CD4-positive, alpha-beta T cell treated with Interferon gamma for 1 hour (primary cell): ENCODE data around the gene KLHL7.
"Not testable (repeated sequence)": the region's sequence is repeated elsewhere in the genome, so short reads cannot be mapped to it uniquely, and the experiment has no call there.

ENCODE experiments used
- DNase-seq: peaks from one replicate; pipeline ENCODE4 v3.0.0-alpha.2; 2020

Gene KLHL7

DNA sequence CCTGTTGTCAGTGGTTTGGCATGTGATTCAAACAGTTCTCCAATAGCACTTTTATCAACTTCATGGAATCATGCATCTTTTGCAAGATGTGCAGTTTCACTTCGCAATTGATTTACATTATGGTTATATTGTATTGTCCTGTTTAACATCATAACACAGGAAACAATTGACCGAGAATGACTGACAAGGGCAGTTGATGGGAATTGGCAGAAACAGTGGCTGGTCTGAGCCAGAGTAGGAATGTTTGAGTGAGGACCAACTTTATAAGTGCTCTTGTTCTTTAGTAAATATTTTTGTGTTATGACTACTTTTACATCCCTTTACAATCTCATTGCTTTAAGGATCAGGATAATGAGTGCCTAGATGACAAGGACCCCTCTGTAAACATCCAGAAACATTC is 2.2 kb downstream of the KLHL7 start:
- no peak for DNase-seq

DNA sequence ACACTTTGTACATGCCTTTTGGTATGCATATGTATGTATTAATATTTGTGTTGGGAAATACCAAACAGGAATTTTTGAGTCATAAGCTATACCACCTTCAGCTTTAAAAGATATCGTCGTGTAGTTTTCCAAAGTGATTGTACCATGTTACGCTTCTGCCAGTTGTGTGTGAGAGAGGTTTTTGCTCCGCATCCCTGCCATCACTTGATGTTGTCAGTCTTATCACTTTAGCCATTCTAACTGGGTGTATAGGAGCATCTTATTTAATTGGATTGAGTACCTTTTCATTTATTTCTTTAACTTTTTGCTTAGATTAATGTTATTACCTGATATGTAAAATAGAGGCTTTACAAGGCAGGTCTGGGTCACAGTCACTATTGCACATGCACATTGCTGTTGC is 3.4 kb downstream of the KLHL7 start:
- no peak for DNase-seq

DNA sequence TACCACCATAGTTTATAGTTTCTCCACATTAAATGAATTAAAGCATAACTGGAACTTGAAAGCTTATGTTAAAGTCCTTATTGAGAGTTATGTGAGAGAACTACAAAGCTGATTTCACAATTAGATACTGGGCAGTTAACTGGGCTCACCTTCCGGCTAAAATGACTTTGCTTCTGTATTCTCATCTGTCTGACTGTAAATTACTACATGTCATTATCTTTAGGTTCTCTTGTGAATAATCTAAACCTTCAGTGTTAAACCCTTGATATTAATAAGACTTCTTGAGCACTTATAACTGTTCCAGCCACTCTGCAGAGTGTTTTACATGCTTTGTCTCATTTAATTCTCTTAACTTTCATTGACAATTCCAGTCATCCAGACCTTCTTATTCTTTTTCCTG is 3.9 kb downstream of the KLHL7 start:
- no peak for DNase-seq

DNA sequence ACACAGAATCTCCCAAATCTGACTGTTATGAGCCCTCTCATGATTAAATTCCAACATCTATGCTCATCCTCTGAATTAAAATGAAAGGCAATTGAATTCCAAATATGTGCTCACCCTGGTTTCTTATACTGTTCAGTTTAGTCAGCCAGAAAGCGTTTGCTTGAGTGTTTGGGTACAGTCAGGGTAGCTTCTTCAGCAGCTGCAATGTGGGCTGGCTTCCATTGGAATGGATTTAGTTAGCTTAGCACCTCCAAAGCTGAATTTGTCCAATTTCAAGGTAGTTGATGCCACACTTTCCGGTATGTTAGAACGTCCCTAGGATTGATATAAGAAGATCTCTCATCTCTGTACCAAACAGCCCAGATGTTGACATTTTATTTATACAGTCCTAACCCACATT is 9.3 kb downstream of the KLHL7 start:
- DNase-seq: no peak

DNA sequence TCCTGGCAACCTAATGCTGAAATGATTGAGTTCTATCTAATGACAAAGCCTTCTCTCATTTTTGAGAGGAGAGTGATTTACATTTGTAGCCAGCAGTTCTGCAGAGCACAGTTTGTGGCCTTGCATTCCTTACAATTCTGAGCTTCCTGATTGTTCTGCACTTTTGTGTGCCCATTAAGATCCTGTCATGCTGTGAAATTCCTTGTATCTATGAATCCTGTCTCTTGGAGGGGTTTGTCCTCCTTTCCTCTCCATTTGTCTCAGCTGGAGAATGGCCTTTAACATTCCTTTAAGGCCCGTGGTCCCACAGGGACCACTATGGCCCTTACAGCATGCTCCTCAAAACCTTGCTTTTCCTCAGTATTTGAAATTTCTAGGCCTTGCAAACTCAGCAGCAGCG is 10.4 kb downstream of the KLHL7 start:
- DNase-seq: no peak

DNA sequence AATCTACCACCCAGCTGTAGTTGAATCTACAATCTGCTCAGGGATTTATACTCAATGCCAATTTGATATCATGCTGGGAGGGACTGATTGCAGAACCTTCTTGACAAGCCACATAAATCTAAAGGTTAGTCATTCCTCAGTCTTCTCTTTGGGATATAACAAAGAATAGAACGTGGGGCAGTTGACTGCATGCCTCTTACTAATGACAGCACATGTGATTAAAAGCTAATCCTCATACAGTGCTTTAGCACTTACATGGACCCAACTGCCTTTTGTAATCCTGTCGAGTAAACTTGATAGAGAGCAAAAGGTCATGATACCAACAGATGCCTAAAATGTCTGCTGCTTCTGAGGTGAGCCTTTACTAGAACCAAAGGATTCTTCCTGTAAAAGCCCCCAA is 12.3 kb downstream of the KLHL7 start:
- DNase-seq: no peak

DNA sequence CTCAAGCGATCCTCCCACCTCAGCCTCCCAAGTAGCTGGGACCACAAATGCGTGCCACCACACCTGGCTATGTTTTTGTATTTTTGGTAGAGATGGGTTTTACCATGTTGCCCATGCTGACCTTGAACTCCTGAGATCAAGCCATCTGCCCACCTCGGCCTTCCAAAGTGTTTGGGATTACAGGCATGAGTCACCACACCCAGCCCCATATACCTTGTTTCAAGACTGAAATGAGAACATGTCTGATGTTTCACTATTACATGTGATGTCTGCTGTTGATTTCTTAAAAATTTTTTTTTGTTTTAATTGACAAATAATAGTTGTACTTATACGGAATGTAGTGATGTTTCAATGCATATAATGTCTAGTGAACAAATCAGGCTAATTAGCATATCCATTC is 14.5 kb downstream of the KLHL7 start:
- no peak for DNase-seq

DNA sequence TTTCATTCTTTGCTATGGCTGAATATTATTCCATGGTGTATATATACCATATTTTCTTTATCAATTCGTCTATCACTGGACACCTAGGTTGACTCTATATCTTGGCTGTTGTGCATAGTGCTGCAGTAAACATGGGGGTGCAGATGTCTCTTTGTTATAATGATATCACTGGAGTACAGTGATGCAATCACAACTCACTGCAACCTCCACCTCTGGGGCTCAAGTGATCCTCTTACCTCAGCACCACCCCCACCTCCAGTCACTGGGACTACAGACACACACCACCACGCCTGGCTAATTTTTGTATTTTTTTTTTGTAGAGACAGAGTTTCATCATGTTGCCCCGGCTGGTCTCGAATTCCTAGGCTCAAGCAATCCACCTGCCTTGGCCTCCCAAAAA is 15.6 kb downstream of the KLHL7 start:
- no peak for DNase-seq

DNA sequence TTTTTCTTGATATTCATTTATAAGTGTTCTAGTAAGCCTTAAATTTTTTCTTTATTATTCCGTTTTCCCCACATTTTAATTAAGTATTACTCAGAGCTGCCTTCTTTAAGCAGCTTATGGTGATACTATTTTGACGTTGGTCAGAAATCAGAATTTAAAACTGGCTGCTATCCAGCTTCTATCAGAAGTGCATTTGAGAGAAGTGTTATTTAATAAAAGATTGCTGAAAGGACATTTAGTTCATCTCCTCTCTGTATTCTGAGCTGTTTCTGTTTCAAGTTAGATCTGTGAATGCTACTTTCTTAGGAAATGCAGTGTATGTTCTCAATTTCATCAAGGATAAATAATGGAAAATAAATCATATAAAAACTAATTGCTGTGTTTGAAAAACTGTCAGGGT is 17.4 kb downstream of the KLHL7 start:
- DNase-seq: no peak

DNA sequence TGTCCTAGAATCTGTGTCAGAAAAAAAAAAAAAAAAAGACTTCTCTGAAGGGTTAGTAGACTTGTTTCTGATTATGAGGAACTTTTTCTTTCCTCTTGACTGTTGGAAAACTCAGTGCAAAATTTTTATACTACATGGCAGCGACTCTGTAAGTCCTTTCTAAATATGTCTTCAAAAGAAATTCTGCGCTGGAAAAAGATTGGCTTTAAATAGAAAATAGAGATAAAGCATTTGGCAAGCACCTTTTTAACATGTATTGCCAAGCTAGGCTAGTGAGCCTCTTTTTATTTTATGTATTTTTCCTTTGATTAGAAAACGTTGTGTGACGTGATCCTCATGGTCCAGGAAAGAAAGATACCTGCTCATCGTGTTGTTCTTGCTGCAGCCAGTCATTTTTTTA is 17.9 kb downstream of the KLHL7 start:
- no peak for DNase-seq

DNA sequence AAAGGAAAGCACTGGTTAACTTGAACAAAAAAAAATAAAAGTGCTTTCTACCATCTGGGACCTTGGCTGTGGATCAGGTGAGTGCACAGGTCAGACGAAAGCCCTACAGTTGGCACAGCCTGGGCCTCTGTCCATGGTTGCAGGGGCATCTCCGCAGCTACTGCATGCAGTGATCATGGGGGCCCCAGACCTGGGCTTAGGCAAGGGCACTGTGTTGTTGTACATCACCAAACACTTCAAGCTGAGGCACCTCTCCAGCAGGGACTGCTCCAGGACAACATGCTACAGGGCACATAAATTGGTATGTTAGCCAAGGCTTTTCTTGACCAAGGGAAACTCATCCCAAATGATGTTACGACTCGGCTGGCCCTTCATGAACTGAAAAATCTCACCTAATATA is 23.5 kb downstream of the KLHL7 start:
- DNase-seq: no peak

DNA sequence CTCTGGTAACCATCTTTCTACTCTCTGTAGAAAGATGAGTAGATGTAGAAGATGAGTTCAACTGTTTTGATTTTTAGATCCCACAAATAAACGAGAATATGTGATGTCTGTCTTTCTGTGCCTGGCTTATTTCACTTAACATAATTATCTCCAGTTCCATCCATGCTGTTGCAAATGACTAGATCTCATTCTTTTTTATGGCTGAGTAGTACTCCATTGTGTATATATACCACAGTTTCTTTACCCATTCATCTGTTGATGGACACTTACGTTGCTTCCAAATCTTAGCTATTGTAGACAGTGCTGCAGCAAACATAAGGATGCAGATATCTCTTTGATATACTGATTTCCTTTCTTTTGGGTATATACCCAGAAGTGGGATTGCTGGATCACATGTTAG is 26.2 kb downstream of the KLHL7 start:
- DNase-seq: not testable (repeated sequence)

DNA sequence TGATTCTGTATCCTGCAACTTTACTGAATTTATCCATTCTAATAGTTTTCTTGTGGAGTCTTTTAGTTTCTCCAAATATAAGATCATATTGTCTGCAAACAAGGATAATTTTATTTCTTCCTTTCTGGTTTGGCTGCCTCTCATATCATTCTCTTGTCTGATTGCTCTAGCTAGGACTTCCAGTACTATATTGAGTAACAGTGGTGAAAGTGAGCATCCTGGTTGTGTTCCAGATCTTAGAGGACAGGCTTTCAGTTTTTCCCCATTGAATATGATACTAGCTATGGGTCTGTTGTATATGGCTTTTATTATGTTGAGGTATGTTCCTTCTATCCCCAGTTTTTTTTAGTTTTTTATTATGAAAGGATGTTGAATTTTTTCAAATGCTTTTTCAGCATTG is 28.2 kb downstream of the KLHL7 start:
- DNase-seq: no peak

DNA sequence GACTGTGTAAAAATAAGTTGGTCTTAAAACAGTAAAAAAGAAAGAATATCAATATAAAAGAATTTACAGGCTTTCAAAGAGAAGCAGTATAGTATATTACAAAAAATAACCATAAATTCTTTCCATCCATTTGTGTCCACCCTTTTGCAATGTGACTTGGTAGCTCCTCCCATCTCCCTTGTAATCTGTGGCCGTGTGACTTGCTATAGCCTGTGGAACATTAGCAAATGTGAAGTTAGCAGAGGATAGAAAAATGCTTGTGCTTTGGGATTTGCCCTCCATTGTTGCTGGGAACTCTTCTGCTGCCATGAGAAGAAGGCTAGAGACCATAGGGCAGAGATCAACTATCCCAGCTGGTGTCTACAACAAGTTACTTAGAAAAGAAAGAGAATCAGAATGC is 30.2 kb downstream of the KLHL7 start:
- no peak for DNase-seq

DNA sequence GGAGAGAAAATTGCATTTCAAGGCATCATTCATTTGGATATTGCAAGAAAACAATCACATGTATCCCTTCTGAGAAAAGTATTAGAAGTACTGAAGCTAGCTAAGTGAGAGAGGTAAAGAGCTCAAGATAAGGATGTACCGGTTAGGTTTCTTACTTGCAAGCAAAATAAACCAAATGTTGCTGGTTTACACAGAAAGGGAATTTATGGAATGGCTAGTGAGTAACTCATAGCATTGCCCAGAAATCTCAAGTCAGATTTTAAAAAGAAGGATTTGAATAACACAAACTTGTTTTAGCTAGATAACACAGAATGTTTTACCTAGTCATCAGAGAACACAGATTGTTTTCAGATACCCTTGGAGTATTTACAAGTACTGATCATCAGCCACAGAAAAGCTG is 30.6 kb downstream of the KLHL7 start:
- DNase-seq: no peak

DNA sequence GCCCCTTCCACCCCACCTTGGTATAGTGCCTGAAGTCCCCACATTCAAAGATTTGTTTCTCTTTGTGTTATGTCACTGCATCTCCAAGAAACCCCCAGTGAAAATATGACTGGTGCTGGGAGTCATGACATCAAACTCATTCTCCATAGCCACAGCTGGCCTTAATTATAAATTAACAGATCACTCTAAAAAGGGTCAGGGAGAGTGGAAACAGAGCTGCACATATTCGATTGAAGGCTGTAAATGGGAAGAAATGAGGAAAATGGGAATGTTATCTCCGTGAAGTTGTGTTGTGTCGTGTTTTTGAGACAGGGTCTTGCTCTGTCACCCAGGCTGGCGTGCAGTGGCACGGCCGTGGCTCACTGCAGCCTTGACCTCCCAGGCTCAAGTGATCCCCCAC is 52.1 kb downstream of the KLHL7 start:
- no peak for DNase-seq

DNA sequence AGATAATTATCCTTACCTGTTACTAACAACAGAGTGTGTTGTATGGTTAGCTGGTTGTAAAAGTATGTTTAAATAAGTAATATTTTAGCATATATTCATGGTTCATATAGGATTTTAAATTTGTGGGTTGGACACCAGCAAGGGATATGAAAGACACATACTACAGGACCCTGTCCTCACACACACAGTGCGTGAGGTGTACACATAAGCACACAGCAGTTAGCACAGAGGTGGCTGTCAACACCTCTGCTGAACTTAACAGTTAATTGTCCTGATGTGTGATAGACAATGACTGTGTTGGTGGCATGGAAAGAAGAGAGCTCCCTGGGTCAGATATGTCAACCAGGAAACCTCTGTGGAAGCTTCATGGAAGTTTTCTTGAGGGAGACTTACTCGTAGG is 53.0 kb downstream of the KLHL7 start:
- DNase-seq: no peak

DNA sequence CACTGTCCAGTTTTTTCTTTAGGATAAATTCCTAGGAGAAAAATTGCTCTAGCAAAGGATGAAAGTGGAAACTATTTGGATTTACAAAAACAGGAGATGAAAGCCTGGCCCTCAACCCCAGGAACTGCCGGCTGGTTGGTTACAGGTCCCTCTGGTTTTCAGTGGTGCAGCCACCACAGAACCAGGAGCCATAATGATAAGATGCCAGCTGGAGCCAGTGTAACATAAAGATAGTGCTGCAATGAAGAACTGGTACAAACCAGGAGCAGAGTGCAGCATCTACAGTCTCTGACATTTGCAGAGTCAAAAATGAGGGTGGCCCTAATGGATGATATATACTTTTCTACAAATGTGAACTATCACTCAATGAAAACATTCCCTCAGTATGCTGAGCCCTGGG is 55.9 kb downstream of the KLHL7 start:
- no peak for DNase-seq

DNA sequence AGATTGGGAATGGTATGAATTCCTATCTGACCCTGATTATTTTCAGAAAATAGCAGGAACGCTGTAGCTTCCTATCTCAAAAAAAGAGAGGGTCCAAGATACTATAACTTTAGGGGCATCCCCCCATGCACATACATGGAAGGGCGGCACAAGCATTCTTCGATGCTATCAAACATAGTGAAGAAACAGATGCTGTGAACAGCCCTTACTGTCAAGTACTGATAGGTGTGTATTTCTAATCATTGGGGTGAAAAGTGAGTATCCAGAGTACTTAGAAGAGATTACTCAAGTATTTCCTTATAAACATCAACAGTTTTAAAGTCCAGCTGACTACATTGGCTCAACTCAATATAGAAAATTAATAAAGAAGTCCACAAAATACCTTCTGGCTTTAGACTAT is 59.3 kb downstream of the KLHL7 start:
- DNase-seq: no peak

DNA sequence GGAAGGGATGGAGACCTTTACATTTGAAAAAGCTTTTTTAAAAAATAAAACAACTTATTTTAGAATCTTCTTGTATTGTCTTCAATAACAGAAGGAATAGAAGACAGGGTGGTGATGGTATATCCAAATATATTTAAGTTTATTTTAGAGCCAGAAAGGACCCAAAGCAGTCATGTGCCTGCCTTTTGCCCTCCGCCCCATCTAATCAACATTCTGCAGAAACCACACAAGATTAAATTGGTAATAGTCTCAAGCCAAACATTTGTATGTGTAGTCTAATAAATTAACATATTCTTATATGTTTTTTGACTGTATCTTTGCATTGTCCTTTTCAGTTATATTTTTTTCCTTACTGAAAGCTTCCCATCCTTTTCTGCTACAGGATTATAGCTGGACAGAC is 59.7 kb downstream of the KLHL7 start:
- no peak for DNase-seq

DNA sequence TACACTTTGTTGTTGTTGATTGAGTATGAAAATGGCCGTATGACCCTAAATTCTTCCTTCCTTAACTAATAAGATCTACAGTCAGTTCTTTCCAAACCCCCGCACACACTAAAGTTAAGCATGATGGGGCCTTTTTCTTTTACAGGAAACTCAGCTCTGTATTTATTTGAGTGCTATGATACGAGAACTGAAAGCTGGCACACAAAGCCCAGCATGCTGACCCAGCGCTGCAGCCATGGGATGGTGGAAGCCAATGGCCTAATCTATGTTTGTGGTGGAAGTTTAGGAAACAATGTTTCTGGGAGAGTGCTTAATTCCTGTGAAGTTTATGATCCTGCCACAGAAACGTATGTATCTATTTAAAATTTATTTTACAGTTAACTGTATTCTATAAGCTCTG is 62.1 kb downstream of the KLHL7 start:
- DNase-seq: no peak

DNA sequence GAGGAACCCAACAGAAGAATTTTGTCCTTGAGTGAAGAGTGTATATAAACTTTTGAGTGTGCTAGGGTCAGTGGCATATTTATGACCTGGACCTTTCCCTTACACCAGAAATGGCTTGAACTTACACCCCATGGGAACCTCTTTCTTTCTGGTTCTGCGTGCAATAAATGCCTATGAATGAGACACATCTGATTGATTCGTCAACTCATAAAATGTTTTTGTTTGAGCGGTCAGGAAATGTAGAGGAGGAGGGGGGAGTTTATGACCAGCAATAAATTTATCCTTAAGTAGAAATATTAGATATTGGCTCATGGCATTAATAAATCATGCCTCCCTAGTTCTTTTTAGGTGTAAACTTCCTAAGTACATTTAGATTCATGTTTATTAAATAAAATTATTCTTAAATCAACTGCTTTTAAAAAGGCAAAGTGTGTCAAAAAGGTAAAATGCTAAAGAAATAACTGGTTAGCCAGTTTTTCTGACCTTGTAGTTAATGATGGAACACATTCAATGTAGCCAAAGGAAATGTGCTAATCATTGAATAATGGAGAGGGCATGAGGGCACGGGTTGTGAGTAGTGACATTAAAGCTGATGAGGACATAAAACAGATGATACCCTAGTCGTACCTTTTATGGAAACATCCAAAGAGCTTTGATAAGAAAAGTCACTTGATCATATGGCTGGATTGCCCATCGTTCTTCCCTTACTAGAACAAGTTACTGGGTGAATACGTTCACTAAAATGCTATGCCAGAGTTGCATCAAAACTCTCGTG is 62.7 kb downstream of the KLHL7 start:
- DNase-seq: no peak

DNA sequence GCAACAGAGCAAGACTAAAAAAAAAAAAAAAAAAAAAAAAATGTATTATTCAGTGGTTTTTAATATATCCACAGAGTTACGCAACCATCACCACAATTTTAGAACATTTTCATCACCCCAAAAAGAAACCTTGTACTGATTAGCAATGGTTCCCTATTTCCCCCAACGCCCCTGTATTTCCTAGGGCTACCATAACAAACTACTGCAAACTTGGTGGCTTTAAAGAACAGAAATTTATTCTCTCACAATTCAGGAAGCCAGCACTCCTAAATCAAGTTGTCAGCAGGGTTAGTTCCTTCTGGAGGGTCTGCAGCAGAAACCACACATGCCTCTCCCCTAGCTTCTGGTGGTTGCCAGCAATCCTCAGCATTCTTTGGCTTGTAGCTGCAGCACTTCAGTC is 70.4 kb downstream of the KLHL7 start:
- no peak for DNase-seq

DNA sequence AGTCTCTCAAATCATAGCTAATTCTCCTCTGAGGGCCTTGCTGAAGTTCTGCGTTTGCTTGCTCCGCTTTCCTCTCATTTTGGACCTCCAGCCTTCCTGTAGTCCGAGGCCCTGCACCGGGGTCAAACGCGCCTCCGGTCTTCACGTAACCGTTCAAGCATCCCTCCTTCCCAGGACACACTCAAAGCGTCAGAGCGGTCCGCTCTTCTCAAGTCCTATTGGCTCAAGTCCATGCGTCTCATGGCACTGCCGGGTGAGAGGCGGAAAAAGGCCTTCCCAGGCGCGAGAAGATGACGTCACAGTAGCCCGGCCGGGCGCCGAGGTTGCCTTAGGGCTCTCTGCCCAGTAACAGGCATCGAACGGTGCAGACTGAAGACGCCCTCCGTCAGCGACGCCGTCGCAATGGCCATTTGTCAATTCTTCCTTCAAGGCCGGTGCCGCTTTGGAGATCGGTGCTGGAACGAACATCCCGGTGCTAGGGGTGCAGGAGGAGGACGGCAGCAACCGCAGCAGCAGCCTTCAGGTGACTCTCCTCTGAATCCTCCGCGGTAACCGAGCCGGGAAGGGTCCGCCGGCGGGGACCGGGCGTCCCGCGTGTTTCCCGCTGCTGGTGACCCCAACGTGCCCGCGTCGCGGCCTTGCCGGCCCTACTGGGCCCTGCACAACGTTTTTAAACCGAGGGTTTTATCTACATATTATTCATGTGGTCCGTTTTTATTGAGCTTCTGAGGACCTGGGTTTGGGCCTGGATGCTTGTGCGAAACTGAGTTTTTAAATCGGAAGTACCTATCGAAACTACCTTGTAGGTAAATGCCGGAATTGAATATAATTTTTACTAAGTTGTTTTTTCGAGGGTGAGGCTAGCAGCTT is 76.3 kb downstream of the KLHL7 start, which contains the start of gene NUP42:
Gene NUP42 (plus strand): TSS at position 365 of the 870 bp plus-strand sequence. CDS start 38 bp downstream, at position 403.
- DNase-seq: peak; percentile 96
